Tibial artery (tissue), 4 donors: ENCODE results near the gene PTPRG.

ENCODE experiments used
- DNase-seq, 2 donors: peaks; one replicate each; pipeline ENCODE4 v3.0.0-alpha.2; 2019
- H3K27ac ChIP-seq, 2 donors: fragments of 200-600 bp; sonication (generic) in 1 of 2; 1 replicate in 1 of 2; 2 replicates in 1 of 2; pipeline ENCODE4 v1.5.1; 2018 to 2019; ENCODE audit warnings: mild to moderate bottlenecking in 1 of 2
- H3K27me3 ChIP-seq, 2 donors: fragments of 200-600 bp; sonication (generic) in 1 of 2; one replicate each; pipeline versions ENCODE4 v1.5.1 to v1.6.0; 2016 to 2019
- H3K36me3 ChIP-seq, 3 donors: fragments of 200-600 bp; sonication (generic) in 2 of 3; one replicate each; pipeline ENCODE4 v1.5.1; 2016 to 2019; ENCODE audit warnings: mild to moderate bottlenecking in 2 of 3
- H3K4me1 ChIP-seq, 4 donors: fragments of 200-600 bp; sonication (generic) in 2 of 4; 1 replicate in 3 of 4; 2 replicates in 1 of 4; pipeline ENCODE4 v1.5.1; 2016 to 2019
- H3K4me3 ChIP-seq, 2 donors: fragments of 200-600 bp; sonication (generic) in 1 of 2; 1 replicate in 1 of 2; 2 replicates in 1 of 2; pipeline ENCODE4 v1.5.1; 2018 to 2019; ENCODE audit warnings: mild to moderate bottlenecking in 2 of 2
- H3K9me3 ChIP-seq, 3 donors: fragments of 200-600 bp; sonication (generic) in 1 of 3; one replicate each; pipeline ENCODE4 v1.5.1; 2016 to 2019
- CTCF ChIP-seq, 2 experiments: fragments of 200-600 bp in 1 of 2; fragments of 450-650 bp in 1 of 2; IDR thresholded peaks; one replicate each; pipeline ENCODE4 v1.5.1; 2017 to 2019; ENCODE audit warnings: antibody characterized with exemption in 2 of 2, mild to moderate bottlenecking in 1 of 2, moderate library complexity in 1 of 2
- intact Hi-C: fragments of 100-400 bp; cut with DNase I; formaldehyde crosslinking; loops from one replicate; pipeline ENCODE4 v1.15.0; 2023; ENCODE audit warnings: low total_unique reads

PTPRG gene

DNA sequence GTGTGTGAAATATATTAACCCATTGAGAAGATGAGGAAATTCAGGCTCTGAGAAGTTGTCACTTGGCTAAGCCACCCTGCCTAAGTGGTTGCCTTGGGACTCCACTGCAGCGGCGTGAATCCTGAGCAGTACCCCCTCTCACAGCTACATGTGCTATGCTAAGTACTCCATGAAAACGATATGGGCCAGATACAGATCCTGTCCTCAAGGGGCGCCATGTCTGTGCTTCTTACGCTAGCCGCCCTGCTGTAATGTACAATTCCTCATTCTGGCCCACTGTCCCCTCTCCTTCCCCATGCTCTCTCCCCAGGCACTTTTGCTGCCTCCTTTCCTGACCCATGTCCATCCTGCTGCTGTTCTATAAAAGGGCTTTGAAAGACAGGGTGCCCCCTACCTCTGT, 671.7 kb downstream of the PTPRG start:
- peaks cover 0 to 14% (median 0%) of the 10 kb centered on the region in 3 donors for H3K36me3 ChIP-seq
- H3K4me1 ChIP-seq, result peaks cover 0 to 29% (median 8%) of the 10 kb centered on the region in 4 donors
- no peaks in the 10 kb centered on the region for H3K9me3 ChIP-seq
- no peaks in the 10 kb centered on the region for H3K27me3 ChIP-seq
- no peak overlapping the region for H3K27ac ChIP-seq
- intact Hi-C loops, result no loop called here
- no peak for DNase-seq
- H3K4me3 ChIP-seq, result no peak overlapping the region
- TF ChIP-seq CTCF (IDR thresholded peaks at IDR 0.05), result no peak

GRCh38 chr3:62236016-62236415, 674.6 kb downstream of the PTPRG start:
- H3K27ac ChIP-seq, result no peak overlapping the region
- H3K4me3 ChIP-seq, result no peak overlapping the region
- intact Hi-C loops, result no loop called here
- peaks cover 0 to 29% (median 8%) of the 10 kb centered on the region in 4 donors for H3K4me1 ChIP-seq
- no peak for TF ChIP-seq CTCF (IDR thresholded peaks at IDR 0.05)
- peaks cover 0 to 6% (median 0%) of the 10 kb centered on the region in 3 donors for H3K36me3 ChIP-seq
- no peaks in the 10 kb centered on the region for H3K9me3 ChIP-seq
- no peaks in the 10 kb centered on the region for H3K27me3 ChIP-seq
- DNase-seq, result no peak

GRCh38 chr3:62237286-62237948, 676.0 kb downstream of the PTPRG start:
- no peak for TF ChIP-seq CTCF (IDR thresholded peaks at IDR 0.05)
- intact Hi-C loops, result no loop called here
- H3K27ac ChIP-seq, result no peak overlapping the region
- H3K4me3 ChIP-seq, result no peak overlapping the region
- peaks cover 0 to 29% (median 8%) of the 10 kb centered on the region in 4 donors for H3K4me1 ChIP-seq
- H3K9me3 ChIP-seq, result no peaks in the 10 kb centered on the region
- DNase-seq, result no peak
- peaks cover 0 to 9% (median 0%) of the 10 kb centered on the region in 3 donors for H3K36me3 ChIP-seq
- H3K27me3 ChIP-seq, result no peaks in the 10 kb centered on the region

- Histone ChIP-seq H3K27ac (no peak overlapping the region), H3K4me1 (peaks cover 0 to 29% (median 8%) of the 10 kb centered on the region in 4 donors), H3K4me3 (no peak overlapping the region), H3K9me3 (no peaks in the 10 kb centered on the region), H3K27me3 (no peaks in the 10 kb centered on the region), H3K36me3 (peaks cover 0 to 15% (median 0%) of the 10 kb centered on the region in 3 donors)
- TF ChIP-seq CTCF (IDR thresholded peaks at IDR 0.05), result no peak
- DNase-seq, result no peak
- intact Hi-C loops, result no loop called here
Measured at GRCh38 chr3:62238003-62238402, 676.6 kb downstream of the PTPRG start.

- no peaks in the 10 kb centered on the region for H3K9me3 ChIP-seq
- peaks cover 0 to 29% (median 8%) of the 10 kb centered on the region in 4 donors for H3K4me1 ChIP-seq
- no peak overlapping the region for H3K27ac ChIP-seq
- intact Hi-C loops, result no loop called here
- no peak for TF ChIP-seq CTCF (IDR thresholded peaks at IDR 0.05)
- DNase-seq, result no peak
- H3K4me3 ChIP-seq, result no peak overlapping the region
- H3K36me3 ChIP-seq, result peaks cover 0 to 15% (median 0%) of the 10 kb centered on the region in 3 donors
- no peaks in the 10 kb centered on the region for H3K27me3 ChIP-seq
Measured at GRCh38 chr3:62238431-62238830, 677.1 kb downstream of the PTPRG start.
